ENCODE measurements around the gene PSD2.

Gene PSD2

DNA sequence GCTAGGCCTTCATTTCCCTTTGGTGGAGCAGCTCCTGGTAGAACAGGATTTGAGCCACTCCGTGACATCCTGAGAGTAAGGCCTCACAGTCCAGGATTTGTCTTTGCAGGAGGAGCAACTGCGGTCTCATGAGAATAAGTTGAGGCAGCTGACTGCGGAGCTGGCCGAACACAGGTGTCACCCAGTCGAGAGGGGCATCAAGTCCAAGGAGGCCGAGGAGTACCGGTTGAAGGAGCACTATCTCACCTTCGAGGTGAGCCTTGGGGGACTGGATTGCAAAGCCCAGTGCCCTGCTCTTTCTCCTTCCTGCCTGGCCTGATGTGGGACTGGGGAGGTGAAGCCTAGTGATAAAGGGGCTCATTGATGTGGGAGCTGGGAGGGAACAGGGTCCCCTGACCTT is 44.3 kb downstream of the PSD2 start:
- no peak overlapping the region for H3K4me3 ChIP-seq (IDR thresholded peaks at IDR 0.05; ENCODE audit: insufficient read depth, low read depth, low read length)
- H3K27me3 ChIP-seq (ENCODE audit: insufficient read depth, low read depth) = no peaks in the 10 kb centered on the region
- H2AFZ ChIP-seq (ENCODE audit: low read depth) = no peak overlapping the region
- TF ChIP-seq CTCF (conservative IDR thresholded peaks at IDR 0.05; ENCODE audit: low read depth, low read length) = no peak
- no peaks in the 10 kb centered on the region for H3K79me2 ChIP-seq (ENCODE audit: insufficient read depth, low read depth)
- H4K20me1 ChIP-seq (ENCODE audit: insufficient read depth) = no peaks in the 10 kb centered on the region
- H3K27ac ChIP-seq = no peak overlapping the region
- no peaks in the 10 kb centered on the region for H3K4me1 ChIP-seq (ENCODE audit: low read depth, poor library complexity, severe bottlenecking)
- H3K9ac ChIP-seq = no peak overlapping the region
- no peaks in the 10 kb centered on the region for H3K36me3 ChIP-seq (ENCODE audit: insufficient read depth)
- no peak overlapping the region for H3K4me2 ChIP-seq

DNA sequence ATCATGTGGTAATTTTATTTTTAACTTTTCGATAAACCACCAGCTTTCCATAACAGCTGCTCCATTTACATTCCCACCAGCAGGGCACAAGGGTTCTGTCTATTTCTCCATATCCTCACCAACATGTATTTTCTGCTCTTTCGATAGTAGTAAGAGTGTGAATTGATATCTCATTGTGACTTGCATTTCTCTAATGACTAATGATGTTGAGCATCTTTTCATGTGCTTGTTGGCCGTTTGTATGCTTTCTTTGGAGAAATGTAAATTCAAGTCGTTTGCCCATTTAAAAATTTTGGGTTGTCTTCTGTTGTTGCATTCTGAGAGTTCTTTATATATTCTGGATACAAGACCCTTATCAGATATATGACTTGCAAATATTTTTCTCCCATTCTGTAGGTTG is 45.9 kb downstream of the PSD2 start:
- Histone ChIP-seq H2AFZ (ENCODE audit: low read depth) (no peak overlapping the region), H3K4me3 (IDR thresholded peaks at IDR 0.05; ENCODE audit: insufficient read depth, low read depth, low read length) (no peak overlapping the region), H3K27me3 (ENCODE audit: insufficient read depth, low read depth) (no peaks in the 10 kb centered on the region), H3K4me2 (no peak overlapping the region), H3K9ac (no peak overlapping the region), H4K20me1 (ENCODE audit: insufficient read depth) (no peaks in the 10 kb centered on the region), H3K36me3 (ENCODE audit: insufficient read depth) (no peaks in the 10 kb centered on the region), H3K27ac (no peak overlapping the region), H3K4me1 (ENCODE audit: low read depth, poor library complexity, severe bottlenecking) (no peaks in the 10 kb centered on the region), H3K79me2 (ENCODE audit: insufficient read depth, low read depth) (no peaks in the 10 kb centered on the region)
- no peak for TF ChIP-seq CTCF (conservative IDR thresholded peaks at IDR 0.05; ENCODE audit: low read depth, low read length)

DNA sequence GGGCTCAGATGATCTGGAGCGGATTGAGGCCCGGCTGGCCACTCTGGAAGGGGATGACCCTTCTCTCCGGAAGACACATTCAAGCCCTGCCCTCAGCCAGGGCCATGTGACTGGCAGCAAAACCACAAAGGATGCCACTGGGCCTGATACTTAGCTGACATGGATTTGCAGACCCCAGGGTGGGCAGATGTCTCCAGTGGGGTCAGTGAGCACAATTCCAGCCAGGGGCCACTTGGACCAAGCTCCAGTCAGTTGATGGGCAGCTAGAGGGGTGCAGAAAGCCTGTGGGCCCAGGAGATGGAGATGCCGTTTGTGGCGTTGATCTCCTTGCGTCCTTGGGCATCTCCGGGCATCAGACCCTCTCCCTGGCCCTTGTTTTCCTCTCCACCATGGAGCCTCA is 46.7 kb downstream of the PSD2 start:
- Histone ChIP-seq H3K9ac (no peak overlapping the region), H3K27ac (no peak overlapping the region), H4K20me1 (ENCODE audit: insufficient read depth) (no peaks in the 10 kb centered on the region), H2AFZ (ENCODE audit: low read depth) (no peak overlapping the region), H3K4me2 (no peak overlapping the region), H3K36me3 (ENCODE audit: insufficient read depth) (no peaks in the 10 kb centered on the region), H3K4me1 (ENCODE audit: low read depth, poor library complexity, severe bottlenecking) (no peaks in the 10 kb centered on the region), H3K4me3 (IDR thresholded peaks at IDR 0.05; ENCODE audit: insufficient read depth, low read depth, low read length) (no peak overlapping the region), H3K79me2 (ENCODE audit: insufficient read depth, low read depth) (no peaks in the 10 kb centered on the region), H3K27me3 (ENCODE audit: insufficient read depth, low read depth) (no peaks in the 10 kb centered on the region)
- TF ChIP-seq CTCF (conservative IDR thresholded peaks at IDR 0.05; ENCODE audit: low read depth, low read length) = no peak

DNA sequence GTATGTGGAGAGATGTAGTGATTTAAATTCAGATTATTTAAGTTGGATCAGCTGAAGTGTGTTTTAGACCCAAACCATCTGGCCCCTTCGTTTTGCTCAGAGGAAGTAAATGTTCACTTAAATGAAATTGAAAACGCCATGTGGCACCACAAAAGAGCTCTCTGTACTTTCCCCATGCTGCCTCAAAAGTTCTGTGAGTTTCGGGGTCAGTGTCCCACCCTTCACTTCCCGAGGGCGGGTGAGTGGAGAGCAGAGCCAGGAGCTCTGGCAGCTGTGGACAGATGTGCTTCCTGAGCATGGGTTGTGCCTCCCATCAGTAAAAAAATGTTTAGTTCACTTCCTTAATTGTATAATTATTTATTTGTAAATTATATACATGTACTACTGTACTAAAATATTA is 48.4 kb downstream of the PSD2 start:
- no peaks in the 10 kb centered on the region for H3K27me3 ChIP-seq (ENCODE audit: insufficient read depth, low read depth)
- H3K4me3 ChIP-seq (IDR thresholded peaks at IDR 0.05; ENCODE audit: insufficient read depth, low read depth, low read length) = no peak overlapping the region
- H3K27ac ChIP-seq = no peak overlapping the region
- no peaks in the 10 kb centered on the region for H3K79me2 ChIP-seq (ENCODE audit: insufficient read depth, low read depth)
- no peak overlapping the region for H3K4me2 ChIP-seq
- no peak overlapping the region for H2AFZ ChIP-seq (ENCODE audit: low read depth)
- no peaks in the 10 kb centered on the region for H3K4me1 ChIP-seq (ENCODE audit: low read depth, poor library complexity, severe bottlenecking)
- H3K36me3 ChIP-seq (ENCODE audit: insufficient read depth) = no peaks in the 10 kb centered on the region
- TF ChIP-seq CTCF (conservative IDR thresholded peaks at IDR 0.05; ENCODE audit: low read depth, low read length) = no peak
- no peaks in the 10 kb centered on the region for H4K20me1 ChIP-seq (ENCODE audit: insufficient read depth)
- no peak overlapping the region for H3K9ac ChIP-seq

Data from KMS-11 (cell line).